Heart left ventricle (tissue), 13 donors: ENCODE results near the gene RPTOR.

ENCODE experiments used
- CTCF ChIP-seq, 12 donors: fragments of 200-600 bp; sonication (generic) in 4 of 12; IDR thresholded peaks; one replicate each; pipeline versions ENCODE4 v1.5.0 to v1.8.0; 2018 to 2022; ENCODE audit warnings: antibody characterized with exemption in 12 of 12, mild to moderate bottlenecking in 5 of 12
- POLR2A ChIP-seq, 2 donors: fragments of 450-650 bp; IDR thresholded peaks; one replicate each; pipeline ENCODE4 v1.6.1; 2017; ENCODE audit warnings: antibody characterized with exemption in 2 of 2, mild to moderate bottlenecking in 2 of 2, moderate library complexity in 2 of 2
- donor health status: ischemic (EF 13 %, LVEDD 7.1; RV severe dilation, severe dysfunction).
- donor health status: DM: no; HTN: yes; CAD: no.
- donor health status: DM: no; HTN: no; CAD: no.
- donor health status: ischemic (EF 25% LVEDD 6.9; RV normal size, moderate dysfunction).
- donor health status: ischemic (EF 25% LVEDD 5.7; RV mildly dilated, moderate dysfunction).
- donor health status: ischemic (EF 35%, LVEDD 5.7; RV mildly dilated, moderate dysfunction).
- donor health status: nonischemic (EF 11% LVEDD 7.7; RV severe dilation, severe dysfunction).
- donor health status: DM: yes; HTN: yes; CAD: no.
- donor health status: PGD.
- donor health status: ischemic (EF 29% LVEDD 5.4; RV normal size, mild dysfunction).
- donor health status: nonischemic (EF 23%, LVEDD 6.1; RV moderate dilation, normal function).

- no peak for TF ChIP-seq POLR2A (IDR thresholded peaks at IDR 0.05)
- no peak for TF ChIP-seq CTCF (IDR thresholded peaks at IDR 0.05)
Observed at GRCh38 chr17:80518392-80518791, 26.2 kb upstream of the RPTOR start.
